HG03460 (cell line): ENCODE data around the gene SSR3.
A peak's percentile ranks its signal among the peaks of the same experiment; 100 is the strongest.

Experiments used
- ATAC-seq: cut with Tn5 transposase; IDR thresholded peaks from one replicate; pipeline ENCODE4 v1.9.1; 2021; ENCODE audit not compliant: unreplicated experiment

The SSR3 gene

DNA sequence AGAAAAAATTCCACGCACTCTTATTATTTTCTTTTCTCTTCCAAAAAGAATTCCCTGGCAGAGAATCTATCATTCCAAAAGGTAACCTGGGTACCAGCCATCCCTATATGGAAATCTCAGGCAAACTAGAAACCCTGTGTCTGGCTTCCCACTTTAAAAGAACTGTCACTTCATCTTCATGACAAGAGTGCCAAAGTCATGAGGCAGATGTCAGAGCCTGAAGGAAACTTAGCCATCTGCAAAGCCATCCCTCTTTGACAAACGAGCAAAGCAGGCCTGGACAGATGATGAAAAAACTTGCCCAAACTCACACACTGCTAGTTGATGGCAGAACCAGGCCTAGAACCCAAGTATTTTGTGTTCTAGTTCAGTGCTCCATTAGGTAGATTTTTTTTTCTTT lies 15.9 kb downstream of the SSR3 start:
- no peak for ATAC-seq

DNA sequence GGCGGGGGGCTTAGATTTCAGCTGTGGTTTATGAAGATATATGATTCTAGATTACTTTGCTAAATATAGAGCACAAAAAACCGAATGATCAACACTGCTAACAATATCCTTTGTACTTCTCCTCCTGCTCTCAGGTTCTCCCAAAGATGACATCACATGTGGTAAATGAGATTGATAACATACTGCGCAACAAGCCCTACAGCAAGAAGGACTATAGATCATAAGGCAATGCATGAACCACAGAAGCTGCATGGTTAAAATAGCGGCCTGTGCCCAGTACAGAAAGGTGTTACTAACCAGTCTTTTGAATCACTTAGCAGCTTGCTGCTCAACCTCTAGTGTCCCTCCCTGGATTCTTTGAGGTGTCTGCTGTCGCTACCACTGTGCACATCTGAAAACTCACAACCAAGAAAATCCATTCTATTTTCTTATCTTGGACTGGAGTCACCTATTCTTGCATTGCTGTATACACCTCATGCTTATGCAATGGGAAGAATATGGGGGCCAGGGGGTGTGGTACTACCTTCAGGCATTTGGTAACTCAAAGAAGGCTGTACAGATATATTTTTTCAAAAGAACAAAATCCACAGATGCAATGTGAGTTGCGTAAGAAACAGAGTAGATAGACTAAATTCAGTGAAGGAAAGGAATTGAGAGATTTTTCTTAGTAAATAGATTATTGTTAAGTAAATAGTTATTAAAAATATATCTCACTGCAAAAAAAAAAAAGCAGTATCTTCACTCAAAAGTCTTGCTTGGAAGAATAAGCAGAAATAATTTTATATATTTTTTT lies 18.2 kb downstream of the SSR3 start:
- no peak for ATAC-seq

DNA sequence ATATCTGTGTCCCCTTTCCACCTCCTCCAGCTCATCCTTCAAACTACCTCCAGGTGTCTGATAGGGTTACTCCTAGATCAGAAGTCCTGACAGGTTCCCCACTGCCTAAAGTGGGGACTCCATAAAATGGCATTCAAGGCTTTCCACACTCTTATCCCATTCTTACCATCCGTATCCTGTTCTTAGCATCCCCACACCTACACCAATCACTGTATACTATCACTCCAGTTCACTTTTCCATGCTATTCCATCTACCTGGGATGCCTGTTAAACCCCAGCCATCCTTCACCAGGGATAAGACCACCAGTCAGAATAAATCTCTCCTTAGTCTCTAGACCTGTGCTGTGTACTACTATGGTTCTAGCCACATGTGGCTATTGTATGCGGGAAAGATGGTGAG lies 19.1 kb downstream of the SSR3 start:
- ATAC-seq: no peak

DNA sequence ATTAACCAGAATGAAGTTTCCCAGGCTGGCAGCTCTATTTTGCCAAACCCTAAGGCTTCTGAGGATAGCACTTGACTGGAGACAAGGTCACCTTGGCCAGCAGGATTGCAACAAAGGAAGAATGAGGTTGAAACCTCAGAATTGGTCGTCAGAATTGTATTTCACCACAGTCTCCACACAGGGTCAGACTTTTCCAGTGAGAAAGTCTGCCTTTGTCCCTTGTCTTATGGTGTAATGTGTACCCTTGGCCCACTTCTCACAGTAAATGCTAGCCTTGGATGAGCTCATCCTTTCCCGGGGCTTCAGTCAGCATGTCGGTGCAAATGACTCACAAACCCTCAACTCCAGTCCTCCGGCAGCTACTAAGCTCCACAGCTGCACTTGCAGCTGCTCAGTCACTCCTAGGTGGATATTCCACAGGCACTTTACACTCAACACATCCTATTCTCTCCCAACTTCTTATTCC lies 19.7 kb downstream of the SSR3 start:
- no peak for ATAC-seq

DNA sequence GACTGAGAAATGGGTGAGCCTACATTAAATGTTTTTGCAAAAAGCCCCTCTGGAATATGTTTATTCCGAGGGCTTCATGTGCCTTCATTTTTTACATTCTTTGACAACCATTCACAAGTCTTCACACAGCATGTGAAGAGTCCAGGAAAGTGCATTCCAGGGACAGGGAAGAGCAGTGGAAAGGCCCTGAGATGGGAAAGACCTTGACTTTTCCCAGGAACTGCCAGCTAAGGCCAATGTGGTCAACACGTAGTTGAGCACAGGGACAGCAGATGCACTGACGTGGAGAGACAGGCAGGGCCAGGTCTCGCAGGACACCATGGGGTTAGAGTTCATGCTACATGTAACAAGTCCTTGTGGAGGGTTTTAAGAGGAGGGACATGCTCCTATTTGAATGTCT lies 21.7 kb downstream of the SSR3 start:
- no peak for ATAC-seq

DNA sequence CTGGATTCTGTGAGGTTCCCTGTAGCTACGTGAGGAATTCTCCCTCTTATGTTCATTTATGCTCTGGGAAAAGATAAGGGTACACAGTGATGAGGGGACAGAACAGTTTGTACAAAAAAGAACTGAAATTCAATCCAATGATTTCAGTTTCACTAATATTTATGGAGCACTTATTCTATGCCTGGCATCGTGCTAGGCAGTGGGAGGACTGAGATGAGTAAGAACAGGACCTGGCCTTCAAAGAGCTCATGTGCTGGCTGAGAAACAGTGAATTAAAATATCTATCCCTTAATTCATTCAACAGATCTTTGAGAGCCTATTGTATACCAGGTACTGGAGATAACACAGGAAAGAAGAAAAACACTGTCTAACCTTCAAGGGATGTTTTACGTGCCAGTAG lies 22.2 kb downstream of the SSR3 start:
- no peak for ATAC-seq

DNA sequence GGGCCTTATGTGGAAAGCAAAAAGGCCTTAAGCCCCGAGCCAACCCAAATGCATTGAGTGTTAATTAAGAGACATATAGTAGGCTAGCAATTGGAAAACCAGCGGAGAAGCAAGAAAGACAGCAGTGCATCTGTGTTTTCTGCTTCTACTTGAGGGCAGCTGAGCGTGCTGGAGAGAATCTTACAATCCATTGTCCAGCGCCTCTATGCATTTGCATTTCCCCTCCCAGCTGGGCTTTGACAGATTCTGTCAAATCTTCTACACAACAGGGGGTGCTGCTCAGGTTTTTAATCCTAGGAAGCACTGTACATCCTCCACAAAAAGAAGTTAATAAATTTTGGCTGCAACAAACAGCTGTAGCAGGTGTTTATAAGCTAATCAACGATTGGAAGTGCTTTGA lies 23.9 kb downstream of the SSR3 start:
- no peak for ATAC-seq

DNA sequence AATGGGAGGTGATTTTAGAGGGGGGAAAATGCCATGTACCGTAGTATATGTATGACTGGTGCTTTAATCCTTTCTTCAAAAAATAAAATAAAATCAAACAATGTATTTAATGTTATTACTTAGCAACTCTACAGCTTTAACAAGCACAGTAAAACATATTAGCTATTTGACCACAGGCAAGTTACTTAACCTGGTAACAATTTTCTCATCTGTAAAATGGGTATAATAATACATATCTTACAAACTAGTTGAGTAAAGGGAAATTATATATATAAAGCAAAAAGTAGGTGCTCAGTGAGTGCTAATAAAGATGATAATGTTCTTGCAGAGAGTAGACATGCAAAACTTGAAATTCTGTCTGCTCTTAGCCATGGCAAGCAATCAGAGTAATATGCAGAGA lies 27.9 kb downstream of the SSR3 start:
- no peak for ATAC-seq

DNA sequence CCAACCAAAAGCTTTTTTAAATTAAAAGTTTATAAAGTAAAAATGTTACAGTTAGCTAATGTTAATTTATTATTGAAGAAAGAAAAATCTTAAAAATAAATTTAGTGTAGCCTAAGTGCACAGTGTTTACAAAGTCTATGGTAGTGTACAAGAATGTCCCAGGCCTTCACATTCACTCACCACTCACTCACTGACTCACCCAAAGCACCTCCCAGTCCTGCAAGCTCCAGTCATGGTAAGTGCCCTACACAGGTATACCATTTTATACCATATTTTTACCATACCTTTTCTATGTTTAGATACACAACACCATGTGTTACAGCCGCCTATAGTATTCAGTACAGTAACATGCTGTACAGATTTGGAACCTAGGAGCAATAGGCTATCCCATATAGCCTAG lies 29.1 kb downstream of the SSR3 start:
- no peak for ATAC-seq

DNA sequence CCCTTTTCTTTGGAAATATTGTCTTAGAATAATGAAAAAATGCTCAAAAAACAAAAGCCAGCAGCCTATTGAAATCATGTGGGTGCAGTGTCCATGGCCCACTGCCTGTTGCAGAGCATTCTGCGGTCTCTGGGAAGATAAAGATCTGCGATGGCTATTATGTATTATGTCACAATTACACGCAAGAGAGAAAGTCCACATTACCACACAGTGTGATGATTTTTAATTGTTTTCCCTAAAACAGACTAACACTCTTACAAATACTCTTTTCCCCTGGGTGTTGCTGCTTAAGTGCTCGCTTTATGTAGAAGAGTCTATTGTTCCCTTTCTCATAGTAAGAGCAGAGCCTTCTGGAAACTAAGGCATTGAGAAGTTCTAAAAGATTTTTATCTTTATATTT lies 32.2 kb downstream of the SSR3 start:
- ATAC-seq: no peak

DNA sequence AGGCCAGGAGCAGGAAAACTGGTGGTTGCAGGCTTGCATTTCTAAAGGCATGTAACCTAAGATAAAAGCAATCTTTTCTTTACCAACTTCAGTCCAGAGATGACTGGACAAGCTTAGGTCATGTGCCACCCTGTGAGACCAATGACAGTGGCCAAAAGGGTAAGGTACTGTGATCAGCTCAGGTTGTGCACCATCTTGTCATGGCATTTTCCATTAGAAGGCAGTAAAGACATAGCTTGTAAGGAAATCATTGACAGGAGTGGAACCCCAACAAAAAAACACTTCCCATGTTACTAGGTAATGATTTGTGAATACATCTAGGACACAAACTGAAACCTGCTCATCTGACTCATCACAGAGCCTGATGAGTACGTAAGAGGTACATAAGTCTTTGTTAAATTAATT lies 35.2 kb downstream of the SSR3 start:
- ATAC-seq: peak; percentile 83

DNA sequence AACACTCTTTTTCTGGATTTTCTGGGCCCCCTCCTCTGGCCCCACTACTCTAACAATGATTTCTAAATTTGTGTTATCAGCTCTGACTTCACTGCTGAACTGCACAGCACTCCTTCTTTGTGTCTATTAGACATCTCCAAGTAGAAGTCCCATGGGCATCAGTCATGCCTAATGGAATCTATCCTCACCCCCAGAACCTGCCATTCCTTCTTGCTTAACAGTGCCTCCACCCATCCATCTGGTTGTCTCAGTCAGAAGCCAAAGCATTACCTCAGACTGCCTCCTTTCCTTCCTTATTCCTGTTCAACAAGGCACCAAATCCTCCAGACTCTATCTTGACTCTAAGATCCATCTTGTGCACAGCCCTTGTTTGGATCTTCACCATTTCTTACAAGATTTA lies 36.2 kb downstream of the SSR3 start:
- no peak for ATAC-seq

DNA sequence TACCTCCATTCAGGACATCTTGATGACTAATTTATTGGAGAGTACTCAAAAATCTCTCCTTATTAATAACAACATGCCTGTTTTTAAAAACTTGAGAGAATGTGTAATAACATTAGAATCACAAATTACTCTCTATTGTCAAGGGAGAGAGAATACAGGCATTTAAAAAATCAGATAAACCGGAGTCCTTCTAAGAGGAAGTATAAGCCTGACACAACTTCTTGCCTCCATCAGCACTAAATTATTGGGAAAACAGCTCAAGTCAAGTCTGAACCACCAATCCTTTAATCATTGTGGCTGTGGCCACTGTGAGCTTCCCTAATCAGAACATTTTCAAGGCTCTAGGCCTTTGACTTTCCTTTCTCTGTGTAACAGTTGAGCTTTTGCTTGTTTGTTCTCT lies 38.0 kb downstream of the SSR3 start:
- no peak for ATAC-seq

DNA sequence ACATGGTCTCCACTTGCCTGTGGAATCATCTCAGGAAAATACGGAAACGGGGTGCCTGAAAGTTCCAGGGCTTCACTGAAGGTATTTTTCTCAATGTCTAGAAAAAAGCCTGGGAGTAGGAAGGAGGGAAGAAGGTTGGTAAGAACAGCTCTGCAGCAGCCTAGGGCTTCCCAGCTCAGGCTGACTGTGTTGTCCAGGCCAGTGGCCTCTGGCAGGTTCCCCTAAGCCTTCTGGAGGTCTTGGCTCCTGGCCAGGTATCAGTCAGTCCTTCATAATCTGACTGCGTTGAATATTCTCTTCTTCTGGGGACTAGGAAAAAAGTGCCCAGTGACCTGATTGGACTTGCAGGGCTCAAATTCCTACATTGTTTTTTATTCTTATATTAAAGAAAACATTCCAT lies 38.6 kb downstream of the SSR3 start:
- ATAC-seq: no peak

DNA sequence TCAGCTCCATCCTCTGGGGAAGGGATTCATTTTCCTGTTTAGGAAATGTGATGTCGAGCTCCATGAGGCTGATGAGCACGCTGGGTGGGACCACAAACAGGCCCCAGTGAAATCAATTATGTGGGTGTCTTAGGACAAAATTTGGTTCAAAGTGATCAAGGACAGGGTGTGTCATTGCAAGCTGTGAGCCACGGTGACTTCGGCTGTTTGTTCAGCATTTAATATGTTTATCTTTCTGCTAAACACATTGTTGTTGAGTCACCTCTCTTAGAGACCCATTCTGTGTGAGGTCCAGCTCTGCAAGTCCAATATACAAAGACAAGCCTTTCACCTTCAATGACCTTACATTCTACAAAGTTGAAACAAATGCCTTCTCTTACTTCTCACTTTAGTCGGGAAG lies 41.3 kb downstream of the SSR3 start:
- ATAC-seq: no peak

DNA sequence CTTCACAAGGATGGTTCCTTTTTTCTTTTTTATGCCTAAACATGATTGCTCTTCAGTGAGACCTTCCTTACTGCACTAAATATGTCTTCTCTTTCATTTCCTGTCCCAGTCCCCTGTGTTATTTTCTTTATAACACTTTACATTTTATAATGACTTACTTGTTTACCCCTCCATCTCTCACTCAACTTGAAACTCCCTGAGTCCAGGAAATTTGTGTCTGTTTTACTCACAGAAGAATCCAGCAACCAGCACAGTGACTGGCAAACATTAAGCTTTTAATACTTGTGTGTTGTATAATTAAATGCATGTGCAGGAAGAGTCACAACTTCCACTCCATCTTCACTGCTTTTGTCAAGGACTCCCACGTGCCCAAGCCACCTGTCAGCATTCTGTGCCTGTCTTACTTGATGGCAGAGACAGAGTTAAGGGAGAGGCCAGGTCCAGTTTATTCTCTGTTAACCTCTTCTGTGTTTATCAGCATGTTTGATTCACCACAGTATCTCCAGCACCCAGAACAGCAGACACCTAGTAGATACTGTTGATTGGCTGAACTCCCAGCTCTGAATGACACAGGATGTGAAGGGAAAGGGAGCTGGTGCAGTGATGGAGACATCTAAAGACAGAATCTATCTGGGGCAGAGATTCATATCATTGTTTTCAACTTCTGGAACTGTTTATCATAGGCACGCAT lies 42.8 kb downstream of the SSR3 start:
- no peak for ATAC-seq

DNA sequence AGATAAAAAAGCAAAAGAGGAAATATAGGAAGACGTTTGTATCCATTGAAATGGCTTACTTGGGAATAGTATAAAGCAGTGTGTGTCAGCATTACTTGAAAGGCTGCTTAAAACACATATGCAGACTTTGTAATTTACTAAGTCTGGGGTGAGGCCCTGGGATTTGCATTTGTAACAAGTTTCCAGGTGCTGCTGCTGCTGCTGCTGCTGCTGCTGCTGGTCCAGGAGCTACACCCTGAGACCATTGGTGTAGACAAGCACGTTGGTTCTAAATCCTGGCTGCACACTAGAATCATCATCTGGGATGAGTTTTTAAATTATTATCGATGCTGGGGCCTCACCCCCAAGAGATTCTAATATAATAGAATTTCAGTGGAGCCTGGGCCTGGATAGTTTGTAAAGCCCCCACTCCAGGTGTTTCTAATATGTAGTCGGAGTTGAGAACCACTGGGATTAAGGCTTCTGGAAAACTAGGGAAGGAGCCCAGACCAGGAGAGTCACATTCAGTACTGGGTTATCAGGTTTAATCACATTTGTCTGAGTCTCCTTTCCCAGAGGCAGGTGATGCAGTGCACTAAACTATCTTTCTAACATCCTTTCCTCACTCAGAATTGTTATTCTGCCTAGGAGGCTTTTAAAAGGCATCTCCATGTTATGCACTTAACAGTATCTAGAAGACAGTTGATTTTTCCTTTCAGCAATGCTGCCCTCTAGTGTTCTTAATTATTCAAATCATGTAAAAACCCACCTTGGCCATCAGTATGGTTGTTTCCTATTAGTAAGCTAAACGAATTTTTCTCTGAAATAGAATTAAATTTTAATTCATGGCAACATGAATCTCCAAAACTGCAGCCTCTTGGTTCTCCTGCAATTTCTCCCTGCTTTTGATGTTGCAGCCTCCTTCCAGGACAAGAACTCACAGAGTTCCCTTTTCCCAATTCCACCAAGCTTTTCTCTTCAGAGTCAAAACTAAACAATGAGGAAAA lies 45.4 kb downstream of the SSR3 start:
- ATAC-seq: peak; percentile 77

DNA sequence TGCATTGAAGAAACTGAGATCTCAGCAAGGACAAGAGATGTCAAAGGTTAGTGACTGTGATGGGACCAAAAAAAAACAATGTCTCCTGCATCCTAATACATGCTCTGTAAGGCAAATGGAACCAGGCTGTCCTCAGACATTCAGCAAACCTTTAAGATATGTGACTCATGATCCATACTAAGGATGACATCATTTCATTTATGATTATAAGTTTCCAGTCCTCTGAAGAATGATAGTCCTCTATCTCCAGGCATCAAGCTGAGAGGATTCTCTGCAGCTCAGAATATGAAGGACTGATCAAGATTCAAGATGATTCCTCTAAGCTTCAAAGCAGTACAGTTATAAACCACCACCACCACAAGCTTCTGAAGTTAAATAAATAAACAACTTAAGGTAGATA lies 47.6 kb downstream of the SSR3 start:
- no peak for ATAC-seq

DNA sequence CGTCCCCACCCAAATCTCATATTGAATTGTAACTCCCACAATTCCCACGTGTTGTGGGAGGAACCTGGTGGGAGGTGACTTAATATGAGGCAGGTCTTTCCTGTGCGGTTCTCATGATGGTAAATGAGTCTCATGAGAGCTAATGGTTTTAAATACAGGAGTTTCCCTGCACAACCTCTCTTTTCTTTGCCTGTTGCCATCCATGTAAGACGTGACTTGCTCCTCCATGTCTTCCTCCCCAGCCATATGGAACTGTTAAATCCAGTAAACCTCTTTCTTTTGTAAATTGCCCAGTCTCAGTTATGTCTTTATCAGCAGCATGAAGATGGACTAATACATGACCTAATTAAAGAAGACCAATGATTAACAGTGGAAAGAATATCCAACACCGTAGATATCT lies 56.6 kb downstream of the SSR3 start:
- ATAC-seq: no peak

DNA sequence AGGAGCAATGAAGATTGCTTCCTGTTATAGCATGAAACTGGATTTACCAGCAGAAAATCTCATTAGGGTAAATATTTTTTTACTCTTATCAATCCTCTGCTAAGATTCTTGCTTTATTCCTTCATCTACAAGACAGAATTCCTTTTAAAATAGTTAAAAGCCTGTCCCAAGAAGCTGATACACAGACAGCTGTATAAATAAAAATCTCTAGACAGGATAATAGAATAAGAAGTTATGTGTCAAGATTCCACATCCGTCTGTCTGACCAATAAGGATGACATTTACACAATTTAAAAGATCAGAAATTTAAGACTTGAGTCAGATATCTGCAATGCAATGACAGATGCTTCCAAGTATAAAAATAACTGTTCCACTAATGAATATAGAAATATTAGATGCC lies 57.6 kb downstream of the SSR3 start:
- no peak for ATAC-seq

DNA sequence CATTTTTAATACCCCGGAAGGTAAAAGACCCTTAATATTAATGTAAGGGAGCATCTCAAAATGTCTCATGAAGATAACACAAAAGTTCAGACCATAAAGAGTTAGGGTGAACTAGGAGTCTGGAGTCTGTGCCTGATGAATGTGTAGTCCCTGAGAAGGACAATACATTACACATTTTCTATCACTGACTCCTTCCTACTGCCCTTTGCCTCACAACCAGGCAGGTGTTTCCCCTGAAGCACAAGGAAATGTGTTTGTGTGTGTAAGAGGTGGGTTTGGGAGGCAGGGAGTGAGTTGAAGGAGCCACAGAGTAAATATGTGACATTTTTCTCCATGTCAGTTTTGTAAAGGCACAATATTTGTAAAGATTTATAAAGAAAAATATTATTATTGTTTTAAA lies 59.1 kb downstream of the SSR3 start:
- no peak for ATAC-seq

DNA sequence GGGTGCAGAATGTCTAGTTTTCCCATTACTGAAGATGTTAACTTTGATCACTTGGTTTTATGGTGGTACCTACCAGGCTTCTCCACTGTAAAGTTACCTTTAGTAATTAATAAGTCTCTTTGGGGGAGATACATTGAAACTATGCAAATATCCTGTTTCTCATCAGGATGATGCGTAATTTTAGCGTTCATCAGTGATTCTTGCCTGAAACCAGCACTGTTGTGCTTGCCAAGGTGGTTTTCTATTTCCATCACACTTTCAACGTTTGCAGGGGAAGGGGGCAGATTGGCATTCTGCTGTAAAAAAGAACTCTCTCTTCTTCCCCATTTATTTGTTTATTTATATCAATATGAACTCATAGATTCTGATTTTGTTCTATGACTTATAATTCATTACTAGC lies 61.0 kb downstream of the SSR3 start:
- no peak for ATAC-seq
